ENCODE results near the gene HTR6.
"Not testable (repeated sequence)": the region's sequence is repeated elsewhere in the genome, so short reads cannot be mapped to it uniquely, and the experiment has no call there.

HTR6 gene

GRCh38 chr1:19625291-19625937 lies 39.3 kb upstream of the HTR6 start:
- no peak overlapping the region for H3K27ac ChIP-seq (ENCODE audit: low read length)
- peaks cover 5% of the 10 kb centered on the region for H3K4me1 ChIP-seq (ENCODE audit: control insufficient read depth, insufficient read depth, low read length)
- H3K36me3 ChIP-seq (ENCODE audit: control insufficient read depth, insufficient read depth, low read length) = 0 out of 2 replicates have a peak, but pooled peaks cover 7% of the 10 kb centered on the region
- H3K9me3 ChIP-seq (ENCODE audit: control insufficient read depth, insufficient read depth, low read length) = no peaks in the 10 kb centered on the region
- no peak overlapping the region for H3K4me3 ChIP-seq (ENCODE audit: low read length)
- WGBS (ENCODE audit: insufficient coverage, insufficient read length) = no CpG with 5 or more reads among the region's 8 CpGs
- H3K27me3 ChIP-seq (ENCODE audit: control insufficient read depth, insufficient read depth, low read length) = no peaks in the 10 kb centered on the region
- DNase-seq (ENCODE audit: low read depth, low spot score) = no peak

DNA sequence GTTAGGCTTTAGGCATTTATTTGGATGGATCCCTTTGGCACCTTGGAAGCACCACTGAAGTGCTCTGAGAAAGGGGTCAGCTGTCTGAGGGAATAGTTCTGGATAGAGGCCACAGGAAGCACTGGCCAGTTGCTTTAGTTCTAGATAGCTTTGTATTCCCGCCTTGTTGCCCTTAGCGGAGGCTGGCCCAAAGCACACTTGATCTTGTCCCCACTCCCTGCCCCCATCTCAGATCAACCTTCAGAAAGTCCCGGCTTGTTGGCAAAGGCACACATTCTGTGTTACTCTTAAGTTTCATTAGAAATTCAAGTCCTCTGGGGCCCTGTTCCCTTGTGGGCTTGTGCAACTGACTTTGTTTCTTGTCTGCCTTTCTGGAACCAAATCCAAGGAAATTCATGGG lies 35.8 kb upstream of the HTR6 start:
- no CpG with 5 or more reads among the region's 3 CpGs for WGBS (ENCODE audit: insufficient coverage, insufficient read length)

DNA sequence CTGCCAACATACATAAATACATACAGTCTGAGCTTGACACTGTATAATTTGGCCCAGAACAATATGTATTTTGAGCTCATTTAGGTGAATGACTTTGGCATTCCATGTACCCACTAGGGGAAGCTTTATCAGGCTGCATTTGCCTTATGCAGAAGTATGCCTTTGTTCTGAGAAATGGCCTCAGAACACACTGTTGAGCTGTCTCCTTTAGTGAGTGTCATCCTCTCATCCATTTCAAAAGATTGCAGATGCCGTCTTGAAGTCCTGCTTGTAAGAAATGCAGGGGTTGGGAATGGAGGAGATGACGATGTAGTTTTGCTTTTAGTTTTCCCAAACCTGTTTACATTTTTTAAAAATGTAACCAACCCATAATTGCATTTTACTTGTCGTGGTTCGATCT lies 35.3 kb upstream of the HTR6 start:
- H3K4me1 ChIP-seq (ENCODE audit: control insufficient read depth, insufficient read depth, low read length) = peaks cover 5% of the 10 kb centered on the region
- no peak for DNase-seq (ENCODE audit: low read depth, low spot score)
- H3K36me3 ChIP-seq (ENCODE audit: control insufficient read depth, insufficient read depth, low read length) = 0 out of 2 replicates have a peak, but pooled peaks cover 7% of the 10 kb centered on the region
- no peak overlapping the region for H3K27ac ChIP-seq (ENCODE audit: low read length)
- H3K4me3 ChIP-seq (ENCODE audit: low read length) = no peak overlapping the region
- H3K27me3 ChIP-seq (ENCODE audit: control insufficient read depth, insufficient read depth, low read length) = no peaks in the 10 kb centered on the region
- no CpG with 5 or more reads among the region's 4 CpGs for WGBS (ENCODE audit: insufficient coverage, insufficient read length)
- no peaks in the 10 kb centered on the region for H3K9me3 ChIP-seq (ENCODE audit: control insufficient read depth, insufficient read depth, low read length)

More for the DNA sequence above, 35.8 kb upstream of the HTR6 start:
- no peak overlapping the region for H3K27ac ChIP-seq (ENCODE audit: low read length)
- H3K27me3 ChIP-seq (ENCODE audit: control insufficient read depth, insufficient read depth, low read length) = no peaks in the 10 kb centered on the region
- no peak for DNase-seq (ENCODE audit: low read depth, low spot score)
- 0 out of 2 replicates have a peak, but pooled peaks cover 7% of the 10 kb centered on the region for H3K36me3 ChIP-seq (ENCODE audit: control insufficient read depth, insufficient read depth, low read length)
- H3K4me3 ChIP-seq (ENCODE audit: low read length) = no peak overlapping the region
- peaks cover 5% of the 10 kb centered on the region for H3K4me1 ChIP-seq (ENCODE audit: control insufficient read depth, insufficient read depth, low read length)
- H3K9me3 ChIP-seq (ENCODE audit: control insufficient read depth, insufficient read depth, low read length) = no peaks in the 10 kb centered on the region

DNA sequence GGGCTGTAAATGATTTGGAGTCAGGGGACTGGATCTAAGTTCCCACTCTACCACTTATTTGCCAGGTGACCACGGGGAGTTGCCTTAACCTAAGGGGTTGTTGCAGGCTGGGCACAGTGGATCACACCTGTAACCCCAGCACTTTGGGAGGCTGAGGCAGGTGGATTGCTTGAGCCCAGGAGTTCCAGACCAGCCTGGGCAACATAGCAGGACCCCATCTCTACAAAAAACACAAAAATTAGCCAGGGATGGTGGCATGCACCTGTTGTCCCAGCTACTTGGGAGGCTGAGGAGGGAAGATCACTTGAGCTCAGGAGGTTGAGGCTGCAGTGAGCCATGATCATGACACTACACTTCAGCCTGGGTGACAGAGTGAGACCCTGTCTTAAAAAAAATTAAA lies 34.5 kb upstream of the HTR6 start:
- not testable (repeated sequence) for H3K4me1 ChIP-seq (ENCODE audit: control insufficient read depth, insufficient read depth, low read length); H3K27ac ChIP-seq (ENCODE audit: low read length); H3K9me3 ChIP-seq (ENCODE audit: control insufficient read depth, insufficient read depth, low read length); H3K36me3 ChIP-seq (ENCODE audit: control insufficient read depth, insufficient read depth, low read length); DNase-seq (ENCODE audit: low read depth, low spot score); H3K27me3 ChIP-seq (ENCODE audit: control insufficient read depth, insufficient read depth, low read length); H3K4me3 ChIP-seq (ENCODE audit: low read length)
- no CpG with 5 or more reads among the region's 1 CpG for WGBS (ENCODE audit: insufficient coverage, insufficient read length)

DNA sequence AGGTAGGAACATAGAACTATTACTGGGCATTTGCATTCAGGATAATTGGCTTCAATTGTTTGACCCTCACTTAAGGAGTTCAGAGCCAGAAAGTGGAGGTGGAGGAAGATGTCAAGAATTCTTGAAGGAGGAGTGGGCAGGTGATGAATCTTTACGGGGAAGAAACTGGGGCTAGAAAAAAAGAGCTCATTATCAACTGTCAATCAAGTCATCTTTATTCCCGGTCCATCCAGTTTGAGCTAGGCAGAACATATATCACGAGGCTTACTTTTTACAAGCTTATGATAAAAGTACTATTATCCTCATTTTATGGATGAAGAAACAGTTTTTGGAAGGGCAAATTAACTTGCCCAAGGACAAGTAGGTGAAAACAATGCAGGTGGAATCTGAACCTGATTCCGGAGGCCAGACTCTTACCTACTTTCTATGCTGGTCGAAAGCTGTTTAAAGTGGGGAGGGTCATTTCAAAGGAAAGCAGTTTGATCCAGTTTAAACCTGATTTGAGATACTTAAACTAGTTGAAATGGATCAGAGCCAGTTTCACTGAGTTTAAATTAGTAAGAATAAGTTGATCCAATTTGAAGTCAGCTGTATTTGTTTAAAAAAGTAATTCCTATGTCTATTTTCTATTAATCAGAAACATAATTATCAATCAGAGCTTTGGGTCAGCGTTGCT lies 33.8 kb upstream of the HTR6 start:
- no CpG with 5 or more reads among the region's 6 CpGs for WGBS (ENCODE audit: insufficient coverage, insufficient read length)
- DNase-seq (ENCODE audit: low read depth, low spot score) = no peak
- Histone ChIP-seq H3K27me3 (ENCODE audit: control insufficient read depth, insufficient read depth, low read length) (no peaks in the 10 kb centered on the region), H3K4me3 (ENCODE audit: low read length) (no peak overlapping the region), H3K36me3 (ENCODE audit: control insufficient read depth, insufficient read depth, low read length) (0 out of 2 replicates have a peak, but pooled peaks cover 4% of the 10 kb centered on the region), H3K4me1 (ENCODE audit: control insufficient read depth, insufficient read depth, low read length) (peaks cover 5% of the 10 kb centered on the region), H3K9me3 (ENCODE audit: control insufficient read depth, insufficient read depth, low read length) (no peaks in the 10 kb centered on the region), H3K27ac (ENCODE audit: low read length) (no peak overlapping the region)

DNA sequence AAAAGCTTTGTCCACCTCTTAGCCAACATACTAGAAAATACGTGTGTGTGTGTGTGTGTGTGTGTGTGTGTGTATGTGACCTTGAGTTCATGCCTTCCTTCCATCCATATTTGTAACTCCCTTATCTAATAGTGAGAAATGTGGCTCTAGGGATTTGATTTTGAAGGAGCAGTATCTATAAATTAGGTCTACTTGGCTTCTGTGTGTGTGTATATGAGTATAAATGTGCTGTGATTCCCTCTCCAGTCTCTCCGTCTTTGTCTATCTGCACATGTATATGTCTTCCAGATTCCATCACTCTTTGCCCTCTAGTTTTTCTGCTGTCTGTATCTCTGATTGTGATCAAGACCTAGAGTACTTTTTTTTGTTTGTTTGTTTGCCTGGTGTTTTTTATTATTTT lies 32.5 kb upstream of the HTR6 start:
- WGBS (ENCODE audit: insufficient coverage, insufficient read length) = no CpG with 5 or more reads among the region's 2 CpGs
- H3K27me3 ChIP-seq (ENCODE audit: control insufficient read depth, insufficient read depth, low read length) = no peaks in the 10 kb centered on the region
- H3K4me3 ChIP-seq (ENCODE audit: low read length) = no peak overlapping the region
- no peak overlapping the region for H3K27ac ChIP-seq (ENCODE audit: low read length)
- peaks cover 5% of the 10 kb centered on the region for H3K4me1 ChIP-seq (ENCODE audit: control insufficient read depth, insufficient read depth, low read length)
- no peak for DNase-seq (ENCODE audit: low read depth, low spot score)
- no peaks in the 10 kb centered on the region for H3K36me3 ChIP-seq (ENCODE audit: control insufficient read depth, insufficient read depth, low read length)
- H3K9me3 ChIP-seq (ENCODE audit: control insufficient read depth, insufficient read depth, low read length) = no peaks in the 10 kb centered on the region

GRCh38 chr1:19633106-19633505 lies 31.6 kb upstream of the HTR6 start:
- Histone ChIP-seq H3K36me3 (ENCODE audit: control insufficient read depth, insufficient read depth, low read length) (no peaks in the 10 kb centered on the region), H3K9me3 (ENCODE audit: control insufficient read depth, insufficient read depth, low read length) (no peaks in the 10 kb centered on the region), H3K4me1 (ENCODE audit: control insufficient read depth, insufficient read depth, low read length) (peaks cover 5% of the 10 kb centered on the region), H3K4me3 (ENCODE audit: low read length) (no peak overlapping the region), H3K27me3 (ENCODE audit: control insufficient read depth, insufficient read depth, low read length) (no peaks in the 10 kb centered on the region), H3K27ac (ENCODE audit: low read length) (no peak overlapping the region)
- WGBS (ENCODE audit: insufficient coverage, insufficient read length) = no CpG with 5 or more reads among the region's 2 CpGs
- no peak for DNase-seq (ENCODE audit: low read depth, low spot score)

- not testable (repeated sequence) for DNase-seq (ENCODE audit: low read depth, low spot score); H3K27ac ChIP-seq (ENCODE audit: low read length)
Observed at GRCh38 chr1:19635064-19635463, 29.6 kb upstream of the HTR6 start.

GRCh38 chr1:19635646-19636045 lies 29.0 kb upstream of the HTR6 start:
- H3K36me3 ChIP-seq (ENCODE audit: control insufficient read depth, insufficient read depth, low read length) = no peaks in the 10 kb centered on the region
- H3K9me3 ChIP-seq (ENCODE audit: control insufficient read depth, insufficient read depth, low read length) = no peaks in the 10 kb centered on the region
- no peak overlapping the region for H3K27ac ChIP-seq (ENCODE audit: low read length)
- WGBS (ENCODE audit: insufficient coverage, insufficient read length) = no CpG with 5 or more reads among the region's 4 CpGs
- no peak for DNase-seq (ENCODE audit: low read depth, low spot score)
- no peak overlapping the region for H3K4me3 ChIP-seq (ENCODE audit: low read length)
- peaks cover under 1% of the 10 kb centered on the region; the same call in 1 of the 2 replicates for H3K4me1 ChIP-seq (ENCODE audit: control insufficient read depth, insufficient read depth, low read length)
- H3K27me3 ChIP-seq (ENCODE audit: control insufficient read depth, insufficient read depth, low read length) = no peaks in the 10 kb centered on the region

More at GRCh38 chr1:19635064-19635463, 29.6 kb upstream of the HTR6 start:
- not testable (repeated sequence) for H3K9me3 ChIP-seq (ENCODE audit: control insufficient read depth, insufficient read depth, low read length); H3K4me1 ChIP-seq (ENCODE audit: control insufficient read depth, insufficient read depth, low read length); H3K36me3 ChIP-seq (ENCODE audit: control insufficient read depth, insufficient read depth, low read length); H3K27me3 ChIP-seq (ENCODE audit: control insufficient read depth, insufficient read depth, low read length); H3K4me3 ChIP-seq (ENCODE audit: low read length)
- no CpG with 5 or more reads among the region's 9 CpGs for WGBS (ENCODE audit: insufficient coverage, insufficient read length)

DNA sequence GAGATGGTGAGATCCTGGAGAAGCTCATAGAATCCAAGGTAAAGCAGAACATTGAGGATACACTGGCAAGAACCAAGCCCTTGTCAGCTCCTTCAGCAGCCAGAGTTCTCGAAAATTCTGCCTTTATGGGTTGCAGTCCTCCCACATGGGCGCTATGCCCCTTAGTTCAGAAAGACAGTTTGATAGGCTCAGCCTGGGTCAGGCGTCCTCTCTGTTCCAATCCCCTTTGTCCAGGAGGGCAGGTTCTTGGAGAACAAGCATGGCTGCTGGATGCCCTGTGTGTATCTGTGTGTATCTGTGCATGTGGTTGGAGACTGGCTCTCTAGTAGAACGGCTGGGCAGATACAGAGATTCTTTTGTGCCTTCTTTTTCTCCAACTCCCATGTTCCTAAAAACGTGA lies 28.6 kb upstream of the HTR6 start:
- WGBS (ENCODE audit: insufficient coverage, insufficient read length) = no CpG with 5 or more reads among the region's 5 CpGs
- Histone ChIP-seq H3K27ac (ENCODE audit: low read length) (no peak overlapping the region), H3K4me1 (ENCODE audit: control insufficient read depth, insufficient read depth, low read length) (peaks cover 4% of the 10 kb centered on the region; the same call in 1 of the 2 replicates)

DNA sequence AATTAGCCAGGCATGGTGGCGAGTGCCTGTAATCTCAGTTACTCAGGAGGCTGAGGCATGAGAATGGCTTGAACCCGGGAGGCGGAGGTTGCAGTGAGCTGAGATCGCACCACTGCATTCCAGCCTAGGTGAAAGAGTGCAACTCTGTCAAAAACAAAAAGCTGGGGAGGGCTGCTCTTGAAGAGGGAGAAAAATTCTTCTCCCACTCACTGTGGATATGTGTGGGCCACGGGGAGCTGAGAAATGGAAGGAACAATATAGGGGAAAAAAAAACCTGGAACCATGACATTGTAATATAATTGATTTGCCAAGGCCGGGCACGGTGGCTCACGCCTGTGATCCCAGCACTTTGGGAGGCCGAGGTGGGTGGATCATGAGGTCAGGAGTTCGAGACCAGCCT lies 27.9 kb upstream of the HTR6 start:
- H3K9me3 ChIP-seq (ENCODE audit: control insufficient read depth, insufficient read depth, low read length); H3K4me1 ChIP-seq (ENCODE audit: control insufficient read depth, insufficient read depth, low read length); DNase-seq (ENCODE audit: low read depth, low spot score); H3K27me3 ChIP-seq (ENCODE audit: control insufficient read depth, insufficient read depth, low read length); H3K27ac ChIP-seq (ENCODE audit: low read length); H3K4me3 ChIP-seq (ENCODE audit: low read length); H3K36me3 ChIP-seq (ENCODE audit: control insufficient read depth, insufficient read depth, low read length): not testable (repeated sequence)
- no CpG with 5 or more reads among the region's 10 CpGs for WGBS (ENCODE audit: insufficient coverage, insufficient read length)

More for the DNA sequence above, 28.6 kb upstream of the HTR6 start:
- no peaks in the 10 kb centered on the region for H3K36me3 ChIP-seq (ENCODE audit: control insufficient read depth, insufficient read depth, low read length)
- H3K9me3 ChIP-seq (ENCODE audit: control insufficient read depth, insufficient read depth, low read length) = no peaks in the 10 kb centered on the region
- H3K27me3 ChIP-seq (ENCODE audit: control insufficient read depth, insufficient read depth, low read length) = no peaks in the 10 kb centered on the region
- no peak overlapping the region for H3K4me3 ChIP-seq (ENCODE audit: low read length)
- DNase-seq (ENCODE audit: low read depth, low spot score) = no peak

Data from iPS DF 6.9 (cell line).